Body of pancreas (tissue), 4 donors: ENCODE measurements around the gene CD48. TPM values are rescaled to one million over a fixed set of nuclear protein-coding genes. Genes with fewer than 3 reads are reported as not detected.

Source experiments
- ATAC-seq: fragments of 150-250 bp; one replicate; pipeline ENCODE4 v1.9.1; 2016
- DNase-seq, 4 donors: peaks; one replicate each; pipeline ENCODE4 v3.0.0-alpha.2; 2019
- H3K27ac ChIP-seq, 4 donors: fragments of 200-600 bp; sonication (generic); 1 replicate in 3 of 4; 2 replicates in 1 of 4; pipeline versions ENCODE4 v1.5.1 to v1.6.1; 2016 to 2019; ENCODE audit warnings: mild to moderate bottlenecking in 1 of 4, mixed read lengths in 1 of 4, moderate library complexity in 1 of 4
- H3K27me3 ChIP-seq, 2 donors: fragments of 200-600 bp; sonication (generic); one replicate each; pipeline ENCODE4 v1.6.0; 2016; ENCODE audit warnings: mild to moderate bottlenecking in 1 of 2
- H3K36me3 ChIP-seq, 2 donors: fragments of 200-600 bp; sonication (generic); replicated peaks in 1 of 2; 2 replicates each; pipeline ENCODE4 v1.5.1; 2016; ENCODE audit warnings: low read depth in 2 of 2; ENCODE audit not compliant: insufficient read depth in 1 of 2
- H3K4me1 ChIP-seq: fragments of 200-600 bp; sonication (generic); one replicate; pipeline ENCODE4 v1.6.0; 2016
- H3K4me3 ChIP-seq, 2 donors: fragments of 200-600 bp; sonication (generic); 1 replicate in 1 of 2; 2 replicates in 1 of 2; pipeline ENCODE4 v1.5.1; 2016 to 2019
- H3K9me3 ChIP-seq, 3 donors: fragments of 200-600 bp; sonication (generic); 1 replicate in 2 of 3; 2 replicates in 1 of 3; pipeline ENCODE4 v1.5.1; 2016
- CTCF ChIP-seq, 7 experiments: fragments of 450-650 bp in 4 of 7; fragments of 200-600 bp in 3 of 7; sonication (generic) in 3 of 7; IDR thresholded peaks; one replicate each; pipeline ENCODE4 v1.5.1; 2016 to 2019; ENCODE audit warnings: antibody characterized with exemption in 7 of 7
- POLR2A ChIP-seq, 3 donors: fragments of 450-650 bp; IDR thresholded peaks; one replicate each; pipeline ENCODE4 v1.6.1; 2016; ENCODE audit warnings: antibody characterized with exemption in 3 of 3, mild to moderate bottlenecking in 2 of 3
- WGBS, 2 donors: methylation state at CpG; one replicate each; pipeline ENCODE4 v1.1.5; 2017; 5-methylcytosine and 5-hydroxymethylcytosine counted together
- intact Hi-C: fragments of 100-400 bp; cut with DNase I; formaldehyde crosslinking; loops from one replicate; pipeline ENCODE4 v1.15.1; 2023
- total RNA-seq, 2 donors: library from RNA; depleted of rRNA; stranded (reverse); fragments of >200 nt; gene quantifications; one replicate each; pipeline ENCODE4 v1.1.0, GENCODE V29; 2016

CD48 gene
- total RNA-seq, 2 donors from 2014 or later = 2.3 to 5.7 TPM

- Histone ChIP-seq H3K36me3 (no peaks in the 10 kb centered on the region), H3K4me3 (no peak overlapping the region), H3K27ac (no peak overlapping the region), H3K27me3 (no peaks in the 10 kb centered on the region), H3K9me3 (no peaks in the 10 kb centered on the region), H3K4me1 (no peaks in the 10 kb centered on the region)
- intact Hi-C loops = loop anchor here (5.0 kb wide), 2 partner anchors 100 to 225 kb away; partner anchors contain the start of gene ITLN2
- TF ChIP-seq POLR2A (IDR thresholded peaks at IDR 0.05) (no peak), CTCF (IDR thresholded peaks at IDR 0.05) (no peak)
- ATAC-seq = no peak
- no peak for DNase-seq
Measured at GRCh38 chr1:160727316-160727640, 15.7 kb upstream of the CD48 start.

- Histone ChIP-seq H3K27me3 (no peaks in the 10 kb centered on the region), H3K36me3 (no peaks in the 10 kb centered on the region), H3K4me1 (no peaks in the 10 kb centered on the region), H3K4me3 (no peak overlapping the region), H3K27ac (no peak overlapping the region), H3K9me3 (no peaks in the 10 kb centered on the region)
- WGBS, 2 donors = 13 to 14% methylated on average over 8 of the region's 8 CpGs
- peak; percentile 50 to 70 (median 66) for DNase-seq
- ATAC-seq = peak; percentile 81
- intact Hi-C loops = loop anchor here (5.0 kb wide), 2 partner anchors 101 to 226 kb away; partner anchors contain the start of gene ITLN2
- TF ChIP-seq POLR2A (IDR thresholded peaks at IDR 0.05) (no peak), CTCF (IDR thresholded peaks at IDR 0.05) (peak; percentile 28 to 87 (median 84))
Measured at GRCh38 chr1:160726498-160727315, 15.1 kb upstream of the CD48 start.

- Histone ChIP-seq H3K27ac (no peak overlapping the region), H3K27me3 (no peaks in the 10 kb centered on the region), H3K9me3 (no peaks in the 10 kb centered on the region), H3K4me3 (no peak overlapping the region), H3K4me1 (no peaks in the 10 kb centered on the region), H3K36me3 (no peaks in the 10 kb centered on the region)
- intact Hi-C loops = loop anchor here (5.0 kb wide), 2 partner anchors 101 to 226 kb away; partner anchors contain the start of gene ITLN2
- TF ChIP-seq CTCF (IDR thresholded peaks at IDR 0.05) (no peak), POLR2A (IDR thresholded peaks at IDR 0.05) (no peak)
- 35 to 52% methylated on average over 3 of the region's 3 CpGs for WGBS, 2 donors
- ATAC-seq (no peak), DNase-seq (no peak)
Measured at GRCh38 chr1:160726114-160726497, 14.5 kb upstream of the CD48 start.

GRCh38 chr1:160724465-160725242, 13.0 kb upstream of the CD48 start:
- intact Hi-C loops = loop anchor here (5.0 kb wide), 2 partner anchors 103 to 228 kb away; partner anchors contain the start of gene ITLN2
- H3K4me1 ChIP-seq = no peaks in the 10 kb centered on the region
- ATAC-seq = no peak

More at GRCh38 chr1:160724465-160725242, 13.0 kb upstream of the CD48 start:
- Histone ChIP-seq H3K36me3 (no peaks in the 10 kb centered on the region), H3K27me3 (no peaks in the 10 kb centered on the region), H3K27ac (no peak overlapping the region), H3K4me3 (no peak overlapping the region), H3K9me3 (no peaks in the 10 kb centered on the region)
- TF ChIP-seq CTCF (IDR thresholded peaks at IDR 0.05) = no peak
- no peak for DNase-seq
- WGBS, 2 donors = 55 to 65% methylated on average over 11 of the region's 11 CpGs
